GM10266 (cell line): ENCODE data around the gene EFNA3.

ENCODE experiments used
- DNase-seq: peaks from one replicate; pipeline ENCODE4 v3.0.0; 2012; ENCODE audit errors: extremely low spot score
- CTCF ChIP-seq: IDR thresholded peaks from 2 replicates; pipeline ENCODE4 v1.5.1; 2012; ENCODE audit warnings: mild to moderate bottlenecking, low read depth; ENCODE audit not compliant: control insufficient read depth, insufficient read depth; ENCODE audit errors: missing control alignments

The EFNA3 gene

GRCh38 chr1:155069551-155070157 is 9.0 kb upstream of the EFNA3 start:
- TF ChIP-seq CTCF = no peak
- DNase-seq = no peak

GRCh38 chr1:155070158-155070621 is 8.4 kb upstream of the EFNA3 start:
- no peak for DNase-seq

GRCh38 chr1:155070721-155071569 is 7.7 kb upstream of the EFNA3 start:
- DNase-seq = peak; percentile 84
- TF ChIP-seq CTCF = peak; percentile 53

More at GRCh38 chr1:155070158-155070621, 8.4 kb upstream of the EFNA3 start:
- no peak for TF ChIP-seq CTCF

GRCh38 chr1:155071701-155072100 is 6.9 kb upstream of the EFNA3 start:
- no peak for TF ChIP-seq CTCF
- DNase-seq = no peak

- no peak for TF ChIP-seq CTCF
- DNase-seq = no peak
Measured at GRCh38 chr1:155072531-155073289, 5.9 kb upstream of the EFNA3 start.

- no peak for TF ChIP-seq CTCF
- no peak for DNase-seq
Measured at GRCh38 chr1:155073377-155074242, 5.0 kb upstream of the EFNA3 start.
